ENCODE results near the gene TNFRSF19. TPM values are rescaled to one million over a fixed set of nuclear protein-coding genes. Genes with fewer than 3 reads are reported as not detected.
A peak's percentile ranks its signal among the peaks of the same experiment; 100 is the strongest.

Gene TNFRSF19
- total RNA-seq, 1 donor from 2014 or later, result 31.3 TPM

DNA sequence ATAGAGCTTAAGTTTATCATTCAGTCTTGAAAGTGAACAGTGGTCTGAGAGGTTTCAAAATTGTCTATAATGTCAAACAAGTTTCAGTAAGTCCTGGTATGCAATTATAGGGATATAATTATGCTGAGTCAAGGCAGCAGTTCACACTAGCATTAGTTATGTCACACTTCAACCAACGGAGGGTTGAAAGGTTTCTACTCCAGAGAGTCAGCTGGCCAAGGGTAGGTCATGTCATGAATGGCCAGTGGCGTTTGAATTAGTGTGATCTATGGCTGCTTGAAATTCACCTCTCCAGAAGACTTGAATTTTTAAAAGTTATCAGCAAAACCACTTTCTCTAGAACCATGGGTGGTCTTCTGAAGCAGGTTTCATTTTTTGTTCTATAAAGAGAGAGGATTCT lies 108.6 kb downstream of the TNFRSF19 start:
- no peak for DNase-seq (ENCODE audit: low read depth)
- Histone ChIP-seq H3K4me3 (ENCODE audit: low read depth, low read length) (no peak overlapping the region), H3K36me3 (ENCODE audit: control insufficient read depth, insufficient read depth, low read length) (no peaks in the 10 kb centered on the region), H3K27me3 (ENCODE audit: control insufficient read depth, insufficient read depth, low read length) (no peaks in the 10 kb centered on the region)
- TF ChIP-seq CTCF (IDR thresholded peaks at IDR 0.05; ENCODE audit: insufficient read depth, low read length, poor library complexity, severe bottlenecking), result no peak

GRCh38 chr13:23679220-23679619 lies 109.0 kb downstream of the TNFRSF19 start:
- Histone ChIP-seq H3K27me3 (ENCODE audit: control insufficient read depth, insufficient read depth, low read length) (no peaks in the 10 kb centered on the region), H3K4me3 (ENCODE audit: low read depth, low read length) (no peak overlapping the region), H3K36me3 (ENCODE audit: control insufficient read depth, insufficient read depth, low read length) (no peaks in the 10 kb centered on the region)
- peak; percentile 3 for TF ChIP-seq CTCF (IDR thresholded peaks at IDR 0.05; ENCODE audit: insufficient read depth, low read length, poor library complexity, severe bottlenecking)
- peak; percentile 85 for DNase-seq (ENCODE audit: low read depth)

DNA sequence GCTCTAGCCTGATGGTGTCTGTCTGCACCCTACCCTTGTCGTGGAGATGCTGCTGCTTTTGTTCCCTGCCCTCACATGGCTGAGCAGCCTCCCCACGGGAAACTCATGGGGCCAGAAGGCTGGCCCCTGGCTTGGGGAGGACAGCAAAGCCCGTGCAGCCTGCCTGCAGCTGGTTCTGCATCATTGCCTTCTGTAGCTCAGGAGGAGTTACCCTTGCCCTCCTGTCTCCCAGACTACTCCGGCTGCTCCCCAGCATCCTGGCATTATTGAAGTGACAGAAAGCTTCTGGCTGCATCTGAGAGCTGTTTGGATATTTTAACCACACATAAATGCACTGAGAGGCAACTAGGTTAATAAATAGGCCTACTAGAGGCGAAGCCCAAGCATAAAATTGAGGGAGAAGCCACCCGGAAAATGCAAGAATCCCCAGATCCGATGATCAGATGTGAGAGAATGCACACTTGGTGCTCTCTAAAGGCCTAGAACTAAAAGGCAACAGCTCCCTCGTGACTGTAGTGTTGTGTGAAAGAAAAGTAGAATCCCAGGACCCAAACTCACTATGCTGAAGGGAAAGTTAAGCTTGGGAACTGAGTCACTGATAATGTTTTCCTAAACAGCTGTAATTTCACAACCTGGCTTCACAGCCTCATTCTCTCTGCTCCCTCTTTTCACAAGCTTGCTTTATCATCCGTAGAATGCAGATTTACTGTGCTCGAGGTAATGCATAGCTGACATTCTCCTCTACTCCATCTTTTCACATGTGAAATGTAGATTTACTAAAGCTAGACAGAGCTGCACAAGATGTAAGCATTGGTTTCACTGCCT lies 110.8 kb downstream of the TNFRSF19 start:
- H3K36me3 ChIP-seq (ENCODE audit: control insufficient read depth, insufficient read depth, low read length), result no peaks in the 10 kb centered on the region
- TF ChIP-seq CTCF (IDR thresholded peaks at IDR 0.05; ENCODE audit: insufficient read depth, low read length, poor library complexity, severe bottlenecking), result no peak
- H3K4me3 ChIP-seq (ENCODE audit: low read depth, low read length), result no peak overlapping the region
- DNase-seq (ENCODE audit: low read depth), result peak; percentile 65
- no peaks in the 10 kb centered on the region for H3K27me3 ChIP-seq (ENCODE audit: control insufficient read depth, insufficient read depth, low read length)

GRCh38 chr13:23683084-23683483 lies 112.9 kb downstream of the TNFRSF19 start:
- no peaks in the 10 kb centered on the region for H3K36me3 ChIP-seq (ENCODE audit: control insufficient read depth, insufficient read depth, low read length)
- H3K4me3 ChIP-seq (ENCODE audit: low read depth, low read length), result no peak overlapping the region
- no peak for TF ChIP-seq CTCF (IDR thresholded peaks at IDR 0.05; ENCODE audit: insufficient read depth, low read length, poor library complexity, severe bottlenecking)
- no peak for DNase-seq (ENCODE audit: low read depth)
- no peaks in the 10 kb centered on the region for H3K27me3 ChIP-seq (ENCODE audit: control insufficient read depth, insufficient read depth, low read length)

DNA sequence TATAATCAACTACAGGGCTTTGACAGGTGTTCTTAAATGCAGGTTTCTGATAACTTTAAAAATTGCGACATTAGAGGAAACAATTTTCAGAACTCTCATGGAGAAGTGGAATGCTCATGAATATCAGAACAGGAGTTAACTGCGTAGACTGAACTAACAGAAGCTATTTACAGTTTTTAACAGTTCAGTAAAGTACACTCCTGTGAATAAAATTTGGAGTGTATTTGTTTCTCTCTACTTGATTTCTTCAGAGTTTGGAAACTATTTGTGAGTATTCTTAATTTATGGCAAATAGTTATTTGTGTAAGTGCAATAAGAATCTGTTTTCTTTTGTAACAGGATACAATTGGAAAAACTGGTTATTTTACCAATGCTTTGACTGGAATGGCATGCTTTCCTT lies 114.4 kb downstream of the TNFRSF19 start:
- Histone ChIP-seq H3K4me3 (ENCODE audit: low read depth, low read length) (no peak overlapping the region), H3K27me3 (ENCODE audit: control insufficient read depth, insufficient read depth, low read length) (no peaks in the 10 kb centered on the region), H3K36me3 (ENCODE audit: control insufficient read depth, insufficient read depth, low read length) (no peaks in the 10 kb centered on the region)
- no peak for TF ChIP-seq CTCF (IDR thresholded peaks at IDR 0.05; ENCODE audit: insufficient read depth, low read length, poor library complexity, severe bottlenecking)
- no peak for DNase-seq (ENCODE audit: low read depth)

- Histone ChIP-seq H3K27me3 (ENCODE audit: control insufficient read depth, insufficient read depth, low read length) (no peaks in the 10 kb centered on the region), H3K36me3 (ENCODE audit: control insufficient read depth, insufficient read depth, low read length) (no peaks in the 10 kb centered on the region), H3K4me3 (ENCODE audit: low read depth, low read length) (no peak overlapping the region)
- DNase-seq (ENCODE audit: low read depth), result no peak
- TF ChIP-seq CTCF (IDR thresholded peaks at IDR 0.05; ENCODE audit: insufficient read depth, low read length, poor library complexity, severe bottlenecking), result no peak
These were observed 115.2 kb downstream of the TNFRSF19 start for GRCh38 chr13:23685416-23685815.

Measured in kidney epithelial cell (primary cell).